ENCODE results near the gene ZSCAN9.

ZSCAN9 gene

DNA sequence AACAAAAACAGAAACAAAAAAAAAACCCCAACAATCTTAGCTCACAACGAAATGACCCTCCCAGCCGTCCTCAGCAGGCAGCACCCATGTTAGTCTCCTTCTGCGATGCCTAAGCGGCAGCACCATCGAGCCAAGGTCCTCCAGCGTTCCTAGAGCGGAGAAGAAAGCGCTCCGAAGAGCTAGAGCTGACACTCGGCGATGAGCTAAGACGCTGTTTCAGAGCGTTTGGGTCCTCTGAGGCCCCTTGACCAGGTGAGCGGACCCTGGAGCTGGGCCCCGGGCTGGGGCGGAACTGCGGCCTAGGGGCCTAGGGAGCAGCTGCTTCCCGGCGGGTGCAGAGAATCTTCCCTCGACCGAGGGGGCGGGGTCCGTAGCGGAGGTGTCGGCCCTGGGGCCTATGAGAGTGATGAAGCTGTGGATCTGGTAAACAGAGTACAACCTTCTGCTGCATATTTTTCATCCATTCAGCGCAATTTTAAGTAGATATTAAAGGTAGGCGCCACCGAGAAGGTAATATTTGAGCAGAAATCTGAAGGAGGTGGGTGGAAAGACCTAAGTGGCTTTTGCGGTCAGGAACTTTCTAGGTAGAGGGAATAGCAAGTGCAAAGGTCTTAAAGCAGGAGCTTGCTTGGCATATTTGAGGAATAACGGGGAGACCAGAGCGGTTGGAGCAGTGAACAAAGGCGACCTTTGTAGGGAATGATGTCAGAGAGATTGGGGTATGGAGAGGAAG, 42.1 kb downstream of the ZSCAN9 start, which contains the start of gene ZSCAN26:
Gene ZSCAN26 (plus strand): TSS at position 182 of the 733 bp plus-strand sequence. CDS start 4,777 bp downstream, outside the sequence.
- peaks cover 0 to 5% of the 10 kb centered on the region in 2 donors for H3K4me1 Mint-ChIP-seq
- H3K27me3 Mint-ChIP-seq, result no peaks in the 10 kb centered on the region
- H3K27ac Mint-ChIP-seq, result no peak within 1 kb of the TSS

DNA sequence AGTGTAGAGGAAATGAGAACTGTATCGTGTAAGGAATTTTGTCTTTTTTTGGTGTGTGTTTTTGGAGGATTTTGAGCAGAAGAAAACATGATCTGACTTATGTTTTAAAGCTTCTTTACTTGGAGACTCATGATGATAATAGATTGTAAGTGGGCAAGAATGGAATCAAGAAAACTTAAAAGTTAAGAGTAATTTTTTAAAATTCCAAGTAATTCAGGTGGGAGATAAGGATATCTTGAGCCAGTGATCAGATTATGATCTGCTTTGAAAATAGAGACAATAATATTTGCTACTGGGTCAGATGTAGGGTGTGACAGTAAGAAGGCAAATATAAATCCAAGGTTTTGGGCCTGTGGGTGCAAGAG, 42.6 kb downstream of the ZSCAN9 start:
- Mint-ChIP-seq H3K36me3 (peaks cover 3 to 16% of the 10 kb centered on the region in 2 donors), H3K27ac (no peak overlapping the region), H3K4me3 (no peak overlapping the region), H3K27me3 (no peaks in the 10 kb centered on the region), H3K9me3 (no peaks in the 10 kb centered on the region), H3K4me1 (peaks cover 0 to 5% of the 10 kb centered on the region in 2 donors)
- DNase-seq (no peak), ATAC-seq (replicated peaks) (no peak)

More for the DNA sequence above, 42.1 kb downstream of the ZSCAN9 start, which contains the start of gene ZSCAN26:
- Mint-ChIP-seq H3K36me3 (peaks cover 0 to 11% of the 10 kb centered on the region in 2 donors), H3K4me3 (no peak within 1 kb of the TSS), H3K9me3 (no peaks in the 10 kb centered on the region)
- DNase-seq (peak; percentile 89), ATAC-seq (replicated peaks) (peak; percentile 98 to 99)

DNA sequence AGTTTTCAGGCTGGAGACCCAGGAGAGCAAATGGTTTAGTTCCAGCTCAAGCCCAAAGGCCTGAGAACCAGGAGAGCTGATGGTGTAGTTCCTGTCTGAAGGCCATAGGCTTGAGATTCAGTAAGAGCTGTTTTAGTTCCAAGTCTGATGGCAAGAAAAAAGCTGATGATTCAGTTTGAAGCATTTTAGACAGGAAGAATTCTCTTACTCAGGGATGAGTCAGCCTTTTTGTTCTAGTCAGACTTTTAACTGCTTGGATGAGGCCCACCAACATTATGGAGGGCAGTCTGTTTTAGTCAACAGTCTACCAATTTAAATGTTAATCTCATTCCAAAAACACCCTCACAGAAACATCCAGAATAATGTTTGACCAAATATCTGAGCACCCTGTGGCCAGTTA, 44.4 kb downstream of the ZSCAN9 start:
- Mint-ChIP-seq H3K4me3 (no peak overlapping the region), H3K36me3 (peaks cover 10 to 27% of the 10 kb centered on the region in 2 donors), H3K4me1 (peaks cover 0 to 5% of the 10 kb centered on the region in 2 donors), H3K27me3 (no peaks in the 10 kb centered on the region), H3K27ac (peak overlapping the region; percentile 14), H3K9me3 (no peaks in the 10 kb centered on the region)
- DNase-seq, result no peak
- ATAC-seq (replicated peaks), result no peak

DNA sequence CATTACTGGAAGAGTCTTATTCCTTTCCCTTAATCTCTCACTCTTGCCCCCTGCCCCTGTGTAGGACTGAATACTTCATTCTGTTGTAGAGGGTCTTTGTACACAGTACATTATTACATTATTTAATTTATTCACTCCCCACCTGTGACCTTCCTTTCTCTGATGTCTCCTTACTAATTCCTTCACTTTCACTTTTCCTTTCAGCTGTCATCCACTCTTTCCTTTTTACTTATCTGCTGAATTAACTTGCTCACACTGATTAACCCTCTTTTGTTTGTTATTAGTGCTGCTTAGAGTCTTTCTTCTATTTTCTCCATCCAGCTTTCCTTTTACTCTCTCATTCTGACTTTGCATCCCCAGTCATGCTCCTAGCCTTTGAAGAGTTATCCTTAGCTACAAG, 49.8 kb downstream of the ZSCAN9 start:
- Mint-ChIP-seq H3K9me3 (no peaks in the 10 kb centered on the region), H3K27ac (no peak overlapping the region), H3K4me3 (no peak overlapping the region), H3K27me3 (no peaks in the 10 kb centered on the region), H3K4me1 (no peaks in the 10 kb centered on the region), H3K36me3 (peaks cover 23 to 57% of the 10 kb centered on the region in 2 donors)
- no peak for DNase-seq
- no peak for ATAC-seq (replicated peaks)

DNA sequence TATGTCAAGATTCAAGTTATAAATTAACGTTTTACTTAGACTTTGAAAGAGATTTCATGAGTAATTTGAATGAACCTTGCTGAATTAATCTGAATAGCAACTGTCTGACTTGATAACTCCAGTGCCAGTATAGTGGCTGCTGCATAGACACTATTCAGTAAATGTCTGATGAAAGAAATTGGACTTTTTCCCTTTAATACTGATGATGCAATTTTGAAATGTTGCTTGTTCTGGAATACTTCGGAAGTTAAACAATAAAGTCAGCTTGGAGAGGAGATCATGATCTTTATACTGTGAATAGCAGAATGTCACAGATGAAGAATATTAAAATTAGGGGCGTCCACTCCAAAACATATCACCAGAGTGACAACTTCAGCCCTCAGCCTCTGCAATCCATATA, 52.7 kb downstream of the ZSCAN9 start:
- H3K36me3 Mint-ChIP-seq, result peaks cover 24 to 44% of the 10 kb centered on the region in 2 donors
- H3K27ac Mint-ChIP-seq, result no peak overlapping the region
- H3K4me1 Mint-ChIP-seq, result peaks cover 7 to 13% of the 10 kb centered on the region in 2 donors
- peaks cover 11% of the 10 kb centered on the region in 2 donors for H3K27me3 Mint-ChIP-seq
- ATAC-seq (replicated peaks) (no peak), DNase-seq (no peak)
- no peak overlapping the region for H3K4me3 Mint-ChIP-seq
- H3K9me3 Mint-ChIP-seq, result no peaks in the 10 kb centered on the region

DNA sequence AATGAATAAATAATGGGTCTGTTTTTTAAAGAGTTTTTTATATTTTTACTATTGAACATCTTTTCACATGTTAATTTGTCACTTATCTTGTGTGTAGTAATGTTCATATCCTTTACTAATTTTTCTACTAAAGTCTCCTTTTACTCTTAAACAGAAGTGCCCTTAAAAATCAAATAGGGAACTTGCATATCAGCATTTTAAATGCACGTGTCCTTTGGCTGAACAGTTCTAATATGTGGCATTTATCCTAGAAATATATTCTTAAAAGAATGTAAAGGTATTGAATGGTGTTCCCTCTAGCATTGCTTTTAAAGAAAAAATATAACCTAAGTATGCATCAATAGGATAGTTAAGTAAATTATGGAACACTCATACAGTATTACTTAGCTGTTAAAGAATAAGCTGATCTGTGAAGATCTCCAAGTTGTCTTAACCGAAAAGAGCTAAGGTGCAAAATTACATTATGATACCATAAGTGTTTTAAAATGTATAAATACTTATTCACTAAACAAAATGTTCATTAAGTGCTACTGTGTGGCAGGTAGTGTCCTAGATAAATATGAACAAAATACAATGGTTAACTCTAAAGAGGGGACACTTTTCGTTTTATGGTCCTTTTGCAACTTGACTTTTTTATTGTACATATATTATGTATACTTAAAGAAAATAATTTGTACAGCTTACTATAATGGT, 55.7 kb downstream of the ZSCAN9 start:
- Mint-ChIP-seq H3K9me3 (no peaks in the 10 kb centered on the region), H3K4me1 (peaks cover 7 to 13% of the 10 kb centered on the region in 2 donors), H3K27me3 (peaks cover 11 to 12% of the 10 kb centered on the region in 2 donors), H3K36me3 (peaks cover 23 to 40% of the 10 kb centered on the region in 2 donors), H3K4me3 (peak overlapping the region; percentile 86 to 92), H3K27ac (no peak overlapping the region)
- ATAC-seq (replicated peaks) (no peak), DNase-seq (no peak)

DNA sequence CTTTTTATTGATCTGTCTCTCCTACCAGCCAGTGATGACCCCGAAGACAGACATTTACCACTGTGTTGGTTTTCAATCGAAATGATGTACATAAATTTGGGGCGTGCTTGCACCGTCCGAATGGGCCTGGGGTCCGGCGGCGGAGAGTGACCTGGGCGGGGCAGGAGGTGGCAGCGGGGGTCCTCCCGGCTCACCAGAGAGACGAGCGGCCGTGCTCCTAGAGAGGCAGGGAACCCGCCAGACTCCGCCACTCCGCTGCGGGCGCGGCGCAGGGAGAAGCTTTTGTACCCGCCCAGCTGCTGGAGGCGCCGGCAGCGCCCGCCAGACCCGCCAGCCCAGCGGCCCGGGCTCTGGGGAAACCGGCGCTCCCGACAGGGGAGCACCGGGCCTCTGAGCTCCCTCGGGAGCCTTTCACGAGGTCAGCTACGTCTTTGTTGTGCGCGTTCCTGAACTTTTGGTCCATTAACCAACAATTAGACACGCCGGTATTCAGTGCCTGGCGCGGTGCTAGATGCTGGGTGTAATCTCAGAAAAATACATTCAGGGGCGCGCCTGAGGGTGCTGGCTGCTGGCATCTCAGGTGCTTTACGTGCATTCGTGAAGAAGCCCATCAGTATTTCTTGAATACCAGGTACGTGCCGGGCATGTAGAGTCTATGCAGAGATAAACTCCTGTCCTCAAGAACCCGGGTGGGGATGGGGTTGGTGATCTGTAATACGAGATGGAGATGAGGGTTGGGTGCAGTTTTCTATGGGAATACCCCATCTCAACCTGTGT, 56.4 kb downstream of the ZSCAN9 start, which contains the start of gene PGBD1:
Gene PGBD1 (plus strand): TSS at position 285 of the 777 bp plus-strand sequence. CDS start 2,242 bp downstream, outside the sequence.
- Mint-ChIP-seq H3K27ac (no peak within 1 kb of the TSS), H3K27me3 (peaks cover 12 to 13% of the 10 kb centered on the region in 2 donors), H3K4me1 (peaks cover 7 to 13% of the 10 kb centered on the region in 2 donors), H3K9me3 (no peaks in the 10 kb centered on the region), H3K36me3 (peaks cover 19 to 38% of the 10 kb centered on the region in 2 donors), H3K4me3 (peak within 1 kb of the TSS; percentile 86 to 92)
- DNase-seq (peak; percentile 64), ATAC-seq (replicated peaks) (peak; percentile 95 to 97)

DNA sequence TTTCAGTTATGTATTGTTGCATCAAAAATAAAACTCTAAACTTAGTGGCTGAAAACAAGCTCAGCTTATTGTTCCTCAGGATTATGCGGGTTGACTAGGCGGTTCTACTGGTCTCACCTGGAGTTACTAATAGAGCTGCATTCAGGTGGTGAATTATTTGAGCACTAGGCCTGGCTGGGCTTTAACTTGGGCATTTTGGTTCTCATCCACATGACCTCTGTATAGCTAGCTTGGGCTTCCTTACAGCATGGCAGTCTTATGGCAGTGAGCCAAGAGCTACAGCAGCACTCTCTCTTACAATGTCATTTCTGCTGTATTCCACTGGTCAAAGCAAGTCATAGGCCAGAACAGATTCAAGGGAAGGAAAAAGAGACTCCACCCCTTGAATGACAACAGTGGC, 57.9 kb downstream of the ZSCAN9 start:
- Mint-ChIP-seq H3K9me3 (no peaks in the 10 kb centered on the region), H3K36me3 (peaks cover 24 to 38% of the 10 kb centered on the region in 2 donors), H3K4me3 (no peak overlapping the region), H3K27ac (no peak overlapping the region), H3K4me1 (peaks cover 7 to 13% of the 10 kb centered on the region in 2 donors), H3K27me3 (peaks cover 12 to 16% of the 10 kb centered on the region in 2 donors)
- ATAC-seq (replicated peaks), result no peak
- no peak for DNase-seq

All from stimulated activated naive B cell treated with anti-CD40 and anti-IgM and Interleukin-4, amounts not matched to agents 10 μg/mL and 1 μg/mL and 100 μg/mL, for 72 hours (primary cell).